Measurements from ENCODE around the gene SLC44A3.

SLC44A3 gene

DNA sequence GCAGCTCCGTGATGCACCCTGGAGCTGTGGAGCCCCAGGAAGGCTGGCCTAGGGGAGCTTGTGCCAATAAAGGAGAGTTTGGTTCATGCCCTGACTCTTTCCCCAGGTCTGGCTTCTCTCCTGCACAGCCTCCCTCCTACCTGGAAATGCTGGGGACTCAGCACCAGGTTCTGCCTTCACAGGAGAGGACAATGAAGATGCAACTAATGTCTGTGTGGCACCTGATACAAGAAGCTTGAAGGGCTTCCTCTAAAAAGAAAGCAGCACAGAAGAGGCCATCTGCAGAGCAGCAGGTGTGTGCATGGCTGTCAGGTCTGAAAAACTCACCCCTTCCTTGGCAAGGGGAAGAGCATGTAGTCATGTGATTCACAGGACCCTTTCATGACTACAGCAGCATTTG, 43.7 kb upstream of the SLC44A3 start:
- Histone ChIP-seq H3K4me3 (replicated peaks; ENCODE audit: low read depth, low read length) (no peak overlapping the region), H3K36me3 (ENCODE audit: control insufficient read depth, insufficient read depth, low read length) (no peaks in the 10 kb centered on the region), H3K27me3 (replicated peaks; ENCODE audit: control insufficient read depth, insufficient read depth, low read length) (no peaks in the 10 kb centered on the region)
- TF ChIP-seq, protein P1, sequence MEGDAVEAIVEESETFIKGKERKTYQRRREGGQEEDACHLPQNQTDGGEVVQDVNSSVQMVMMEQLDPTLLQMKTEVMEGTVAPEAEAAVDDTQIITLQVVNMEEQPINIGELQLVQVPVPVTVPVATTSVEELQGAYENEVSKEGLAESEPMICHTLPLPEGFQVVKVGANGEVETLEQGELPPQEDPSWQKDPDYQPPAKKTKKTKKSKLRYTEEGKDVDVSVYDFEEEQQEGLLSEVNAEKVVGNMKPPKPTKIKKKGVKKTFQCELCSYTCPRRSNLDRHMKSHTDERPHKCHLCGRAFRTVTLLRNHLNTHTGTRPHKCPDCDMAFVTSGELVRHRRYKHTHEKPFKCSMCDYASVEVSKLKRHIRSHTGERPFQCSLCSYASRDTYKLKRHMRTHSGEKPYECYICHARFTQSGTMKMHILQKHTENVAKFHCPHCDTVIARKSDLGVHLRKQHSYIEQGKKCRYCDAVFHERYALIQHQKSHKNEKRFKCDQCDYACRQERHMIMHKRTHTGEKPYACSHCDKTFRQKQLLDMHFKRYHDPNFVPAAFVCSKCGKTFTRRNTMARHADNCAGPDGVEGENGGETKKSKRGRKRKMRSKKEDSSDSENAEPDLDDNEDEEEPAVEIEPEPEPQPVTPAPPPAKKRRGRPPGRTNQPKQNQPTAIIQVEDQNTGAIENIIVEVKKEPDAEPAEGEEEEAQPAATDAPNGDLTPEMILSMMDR (IDR thresholded peaks at IDR 0.05; ENCODE audit: insufficient read depth, low read length, poor library complexity, severe bottlenecking) = no peak
- DNase-seq (ENCODE audit: extremely low read depth, insufficient read length) = no peak

DNA sequence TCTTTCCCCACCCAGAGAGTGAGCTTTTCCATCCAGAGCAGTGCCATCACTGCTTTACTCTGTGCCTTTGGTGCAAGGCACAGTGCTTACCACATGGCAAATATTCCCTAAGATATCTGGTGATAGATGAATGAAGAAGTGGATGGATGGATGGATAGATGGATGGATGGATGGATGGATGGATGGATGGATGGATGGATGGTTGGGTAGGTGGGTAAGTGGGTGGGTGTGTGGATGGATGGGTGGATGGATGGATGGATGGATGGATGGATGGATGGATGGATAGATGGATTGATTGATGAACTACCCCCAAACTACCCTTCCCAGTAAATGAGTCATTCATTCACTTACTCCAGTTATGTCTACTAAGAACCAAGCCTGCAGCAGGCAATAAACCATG, 42.9 kb upstream of the SLC44A3 start:
- H3K4me3 ChIP-seq (replicated peaks; ENCODE audit: low read depth, low read length) = no peak overlapping the region
- H3K27me3 ChIP-seq (replicated peaks; ENCODE audit: control insufficient read depth, insufficient read depth, low read length) = no peaks in the 10 kb centered on the region
- H3K36me3 ChIP-seq (ENCODE audit: control insufficient read depth, insufficient read depth, low read length) = no peaks in the 10 kb centered on the region
- TF ChIP-seq, protein P1 (IDR thresholded peaks at IDR 0.05; ENCODE audit: insufficient read depth, low read length, poor library complexity, severe bottlenecking) = no peak
- DNase-seq (ENCODE audit: extremely low read depth, insufficient read length) = no peak

DNA sequence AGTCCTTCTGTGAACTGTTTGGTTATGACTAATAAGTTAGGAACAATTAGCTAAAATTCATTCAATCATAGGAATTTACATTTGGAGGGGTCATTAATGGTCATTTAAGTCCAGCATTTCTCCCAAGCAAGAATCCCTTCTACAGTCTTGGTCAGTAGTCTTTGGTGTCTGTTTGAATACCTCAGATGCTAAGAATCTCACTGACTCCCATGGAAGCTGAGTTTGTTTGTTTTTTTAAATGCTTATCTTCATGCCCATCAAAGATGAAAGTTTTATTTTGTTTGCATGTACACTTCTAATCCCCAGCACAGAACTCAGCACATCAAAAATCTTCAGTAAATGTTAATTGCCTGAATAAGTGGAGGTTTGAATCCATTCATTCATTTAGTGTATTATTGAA, 41.3 kb upstream of the SLC44A3 start:
- TF ChIP-seq, protein P1 (IDR thresholded peaks at IDR 0.05; ENCODE audit: insufficient read depth, low read length, poor library complexity, severe bottlenecking) = no peak
- no peaks in the 10 kb centered on the region for H3K27me3 ChIP-seq (replicated peaks; ENCODE audit: control insufficient read depth, insufficient read depth, low read length)
- no peak for DNase-seq (ENCODE audit: extremely low read depth, insufficient read length)
- H3K36me3 ChIP-seq (ENCODE audit: control insufficient read depth, insufficient read depth, low read length) = no peaks in the 10 kb centered on the region
- H3K4me3 ChIP-seq (replicated peaks; ENCODE audit: low read depth, low read length) = no peak overlapping the region

DNA sequence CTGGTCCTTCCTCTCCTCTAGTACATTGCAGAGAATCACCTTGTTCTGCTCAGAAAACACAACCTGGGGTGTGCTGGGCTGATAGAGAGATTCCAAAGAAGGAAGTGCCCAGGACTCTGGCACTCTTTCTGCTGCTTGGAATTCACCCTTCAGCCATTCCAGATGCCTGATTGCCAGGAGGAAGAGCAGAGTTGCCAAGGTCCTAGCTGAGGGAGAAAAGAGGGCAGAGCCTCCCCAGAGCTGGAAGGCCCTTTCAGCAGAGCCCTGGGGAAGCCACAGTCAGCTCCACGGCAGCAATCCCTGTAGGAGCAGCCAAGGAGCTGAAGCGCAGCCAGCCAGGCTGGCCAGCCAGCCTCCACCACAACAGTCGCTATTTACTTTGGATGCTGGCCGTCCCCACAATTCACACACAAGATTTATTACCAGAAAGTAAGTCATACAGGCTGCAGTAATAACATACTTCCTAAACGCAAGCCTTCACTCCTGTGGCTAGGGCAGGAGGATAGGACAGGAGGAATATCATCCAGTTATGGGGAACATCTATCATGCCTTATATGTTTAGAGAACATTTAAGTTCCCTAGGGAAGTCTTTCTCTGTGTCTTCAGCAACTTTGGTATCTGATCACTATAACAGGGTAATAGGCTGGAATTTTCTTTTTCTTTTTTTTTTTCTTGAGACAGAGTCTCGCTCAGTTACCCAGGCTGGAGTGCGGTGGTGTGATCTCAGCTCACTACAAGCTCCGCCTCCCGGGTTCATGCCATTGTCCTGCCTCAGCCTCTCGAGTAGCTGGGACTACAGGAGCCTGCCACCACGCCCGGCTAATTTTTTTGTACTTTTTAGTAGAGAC, 36.6 kb upstream of the SLC44A3 start:
- H3K36me3 ChIP-seq (ENCODE audit: control insufficient read depth, insufficient read depth, low read length) = no peaks in the 10 kb centered on the region
- TF ChIP-seq, protein P1 (IDR thresholded peaks at IDR 0.05; ENCODE audit: insufficient read depth, low read length, poor library complexity, severe bottlenecking) = no peak
- no peak overlapping the region for H3K4me3 ChIP-seq (replicated peaks; ENCODE audit: low read depth, low read length)
- H3K27me3 ChIP-seq (replicated peaks; ENCODE audit: control insufficient read depth, insufficient read depth, low read length) = no peaks in the 10 kb centered on the region
- DNase-seq (ENCODE audit: extremely low read depth, insufficient read length) = no peak

DNA sequence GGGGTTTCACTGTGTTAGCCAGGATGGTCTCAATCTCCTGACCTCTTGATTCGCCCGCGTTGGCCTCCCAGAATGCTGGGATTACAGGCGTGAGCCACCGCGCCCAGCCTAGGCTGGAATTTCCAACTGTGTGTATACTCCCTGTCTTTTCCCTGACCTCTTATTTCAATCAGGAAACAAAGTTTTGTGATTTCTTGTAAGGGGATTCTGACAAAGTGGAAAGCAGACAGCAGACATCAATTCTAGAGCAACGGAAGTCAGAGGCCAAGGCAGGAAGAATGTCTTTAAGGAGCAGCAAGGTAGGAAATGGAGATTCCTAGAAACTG, 36.0 kb upstream of the SLC44A3 start:
- Histone ChIP-seq H3K36me3 (ENCODE audit: control insufficient read depth, insufficient read depth, low read length) (no peaks in the 10 kb centered on the region), H3K4me3 (replicated peaks; ENCODE audit: low read depth, low read length) (no peak overlapping the region), H3K27me3 (replicated peaks; ENCODE audit: control insufficient read depth, insufficient read depth, low read length) (no peaks in the 10 kb centered on the region)
- no peak for DNase-seq (ENCODE audit: extremely low read depth, insufficient read length)
- TF ChIP-seq, protein P1 (IDR thresholded peaks at IDR 0.05; ENCODE audit: insufficient read depth, low read length, poor library complexity, severe bottlenecking) = no peak

All from GM06990 (cell line).